Measurements from ENCODE around the gene LIMS2. TPM values are rescaled to one million over a fixed set of nuclear protein-coding genes. Genes with fewer than 3 reads are reported as not detected.
A peak's percentile ranks its signal among the peaks of the same experiment; 100 is the strongest.

The LIMS2 gene
- total RNA-seq, 1 donor from 2014 or later = 5.7 TPM

DNA sequence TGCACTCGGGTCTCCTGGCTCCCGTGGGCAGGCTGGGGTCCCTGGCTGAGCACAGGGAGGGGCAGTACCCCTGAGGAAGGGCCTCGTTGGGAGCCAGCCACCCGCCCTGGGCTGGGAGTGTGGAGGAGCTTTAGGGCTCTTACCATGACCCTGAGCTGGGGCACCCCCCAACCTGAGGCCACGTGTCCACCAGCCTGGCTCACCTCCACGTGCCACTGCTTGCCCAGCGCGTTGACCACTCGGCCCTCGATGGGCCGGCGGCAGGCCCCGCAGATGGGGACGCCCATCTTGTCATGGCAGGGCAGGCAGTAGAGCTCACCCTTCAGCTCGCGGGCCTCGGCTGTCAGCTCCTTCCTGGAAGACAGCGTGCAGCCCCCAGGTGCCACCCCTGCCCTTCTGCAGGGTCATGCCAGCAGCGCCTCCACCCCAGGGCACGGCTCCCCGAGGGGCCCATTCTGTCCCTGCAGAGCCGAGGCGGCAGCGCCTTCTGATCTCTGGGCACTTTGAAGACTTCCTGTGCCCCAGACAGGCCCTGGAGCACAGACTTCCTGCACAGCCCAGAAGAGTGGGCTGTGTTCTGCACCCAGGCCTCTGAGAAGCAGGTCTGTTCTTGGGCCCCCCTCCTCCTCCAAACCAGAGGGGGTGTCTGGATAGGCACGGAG lies 33.4 kb downstream of the LIMS2 start:
- Histone ChIP-seq H3K9ac (ENCODE audit: low read depth in 1 of 3, low read length in 3 of 3) (no peak overlapping the region), H3K27me3 (ENCODE audit: control insufficient read depth in 3 of 3, insufficient read depth in 3 of 3, low read length in 3 of 3) (no peaks in the 10 kb centered on the region), H3K36me3 (ENCODE audit: control insufficient read depth in 3 of 3, insufficient read depth in 3 of 3, low read length in 3 of 3) (peaks cover 0 to 11% (median 2%) of the 10 kb centered on the region in 3 donors), H3K9me3 (ENCODE audit: control insufficient read depth in 3 of 3, low read length in 3 of 3) (no peaks in the 10 kb centered on the region), H3K4me3 (ENCODE audit: low read length in 3 of 3) (no peak overlapping the region), H3K27ac (ENCODE audit: low read depth, low read length) (no peak overlapping the region), H3K4me1 (ENCODE audit: control insufficient read depth in 3 of 3, insufficient read depth in 3 of 3, low read length in 3 of 3) (peaks cover 14 to 45% (median 23%) of the 10 kb centered on the region in 3 donors)

DNA sequence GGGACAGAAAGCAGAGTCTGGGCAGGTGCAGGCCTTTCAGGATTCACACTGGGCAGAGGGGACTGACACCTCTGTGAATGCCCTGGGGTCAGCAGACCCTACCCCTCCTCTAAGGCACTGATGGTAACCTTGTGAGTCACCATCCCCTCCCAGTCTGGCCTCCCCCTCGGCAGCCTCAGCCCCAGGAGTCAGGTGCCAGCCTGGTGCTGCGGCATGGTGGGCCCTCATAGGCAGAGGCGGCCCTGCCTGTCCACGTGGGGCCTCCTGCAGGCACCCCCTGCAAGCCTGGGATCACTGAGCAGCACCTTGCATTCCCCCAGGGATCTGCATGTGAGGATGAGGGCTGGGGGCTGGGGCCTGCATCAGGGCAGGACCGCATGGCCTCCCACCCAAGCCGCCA lies 34.2 kb downstream of the LIMS2 start:
- Histone ChIP-seq H3K4me3 (ENCODE audit: low read length in 3 of 3) (no peak overlapping the region), H3K36me3 (ENCODE audit: control insufficient read depth in 3 of 3, insufficient read depth in 3 of 3, low read length in 3 of 3) (peaks cover 0 to 11% (median 2%) of the 10 kb centered on the region in 3 donors), H3K27ac (ENCODE audit: low read depth, low read length) (no peak overlapping the region), H3K9ac (ENCODE audit: low read depth in 1 of 3, low read length in 3 of 3) (no peak overlapping the region), H3K9me3 (ENCODE audit: control insufficient read depth in 3 of 3, low read length in 3 of 3) (no peaks in the 10 kb centered on the region), H3K27me3 (ENCODE audit: control insufficient read depth in 3 of 3, insufficient read depth in 3 of 3, low read length in 3 of 3) (no peaks in the 10 kb centered on the region), H3K4me1 (ENCODE audit: control insufficient read depth in 3 of 3, insufficient read depth in 3 of 3, low read length in 3 of 3) (peaks cover 10 to 47% (median 19%) of the 10 kb centered on the region in 3 donors)

DNA sequence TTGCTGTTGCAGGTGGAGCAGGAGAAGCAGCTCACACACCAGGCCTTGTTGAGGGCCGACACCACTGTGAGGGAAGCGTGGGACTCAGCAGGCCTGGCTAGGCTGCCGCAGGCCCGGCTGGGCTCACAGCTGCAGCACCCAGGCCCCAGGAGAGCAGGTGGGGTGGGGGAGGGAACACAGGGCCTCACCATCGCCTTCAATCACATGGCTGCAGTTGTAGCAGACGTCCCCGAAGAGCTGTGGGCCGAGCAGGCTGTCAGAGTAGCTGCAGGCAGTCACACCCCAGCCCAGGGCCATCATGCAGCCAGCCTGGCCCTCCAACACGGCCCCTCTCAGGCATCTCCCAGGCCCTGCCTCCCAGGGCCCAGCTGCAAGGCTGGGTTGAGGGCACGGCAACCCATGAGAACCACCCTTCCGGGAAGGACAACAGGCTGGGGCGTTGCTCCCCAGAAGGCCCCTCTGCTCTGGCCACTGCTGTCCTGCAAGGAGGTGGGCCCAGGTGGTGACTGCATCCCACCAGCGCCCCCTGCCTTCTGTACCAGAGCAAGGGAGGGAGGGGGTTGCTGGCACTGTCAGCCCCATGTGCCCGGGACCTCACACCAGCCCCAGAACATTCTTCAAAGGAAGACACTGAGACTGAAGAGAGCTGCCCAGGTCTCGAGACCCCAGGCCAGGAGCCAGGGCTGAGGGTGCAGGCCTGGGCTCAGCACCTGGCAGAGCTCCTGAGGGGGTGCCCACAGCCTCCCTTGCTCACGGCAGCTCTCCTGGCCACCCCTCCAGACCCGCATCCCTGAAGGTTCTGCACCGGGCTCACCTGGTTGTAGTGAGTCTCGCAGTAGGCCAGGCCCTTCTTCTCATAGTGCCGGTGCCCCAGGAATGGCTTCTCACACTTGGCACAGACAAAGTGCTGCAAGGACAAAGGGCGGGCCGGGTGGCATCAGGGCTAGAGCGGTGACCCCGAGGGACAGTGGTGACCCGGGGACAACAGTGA lies 35.0 kb downstream of the LIMS2 start:
- Histone ChIP-seq H3K9me3 (ENCODE audit: control insufficient read depth in 3 of 3, low read length in 3 of 3) (no peaks in the 10 kb centered on the region), H3K27me3 (ENCODE audit: control insufficient read depth in 3 of 3, insufficient read depth in 3 of 3, low read length in 3 of 3) (no peaks in the 10 kb centered on the region), H3K36me3 (ENCODE audit: control insufficient read depth in 3 of 3, insufficient read depth in 3 of 3, low read length in 3 of 3) (peaks cover 0 to 11% (median 2%) of the 10 kb centered on the region in 3 donors), H3K4me1 (ENCODE audit: control insufficient read depth in 3 of 3, insufficient read depth in 3 of 3, low read length in 3 of 3) (peaks cover 10 to 52% (median 19%) of the 10 kb centered on the region in 3 donors), H3K27ac (ENCODE audit: low read depth, low read length) (no peak overlapping the region), H3K9ac (ENCODE audit: low read depth in 1 of 3, low read length in 3 of 3) (peak overlapping the region in 1 of 3 donors; percentile 25), H3K4me3 (ENCODE audit: low read length in 3 of 3) (no peak overlapping the region)

GRCh38 chr2:127639111-127639474 lies 36.2 kb downstream of the LIMS2 start:
- Histone ChIP-seq H3K27ac (ENCODE audit: low read depth, low read length) (no peak overlapping the region), H3K4me3 (ENCODE audit: low read length in 3 of 3) (no peak overlapping the region), H3K4me1 (ENCODE audit: control insufficient read depth in 3 of 3, insufficient read depth in 3 of 3, low read length in 3 of 3) (peaks cover 13 to 60% (median 22%) of the 10 kb centered on the region in 3 donors), H3K36me3 (ENCODE audit: control insufficient read depth in 3 of 3, insufficient read depth in 3 of 3, low read length in 3 of 3) (peaks cover 0 to 11% (median 2%) of the 10 kb centered on the region in 3 donors), H3K9me3 (ENCODE audit: control insufficient read depth in 3 of 3, low read length in 3 of 3) (no peaks in the 10 kb centered on the region), H3K9ac (ENCODE audit: low read depth in 1 of 3, low read length in 3 of 3) (peak overlapping the region in 1 of 3 donors; percentile 16), H3K27me3 (ENCODE audit: control insufficient read depth in 3 of 3, insufficient read depth in 3 of 3, low read length in 3 of 3) (no peaks in the 10 kb centered on the region)

- no peaks in the 10 kb centered on the region for H3K27me3 ChIP-seq (ENCODE audit: control insufficient read depth in 3 of 3, insufficient read depth in 3 of 3, low read length in 3 of 3)
- H3K4me3 ChIP-seq (ENCODE audit: low read length in 3 of 3) = no peak overlapping the region
- peaks cover 0 to 11% (median 2%) of the 10 kb centered on the region in 3 donors for H3K36me3 ChIP-seq (ENCODE audit: control insufficient read depth in 3 of 3, insufficient read depth in 3 of 3, low read length in 3 of 3)
- H3K9ac ChIP-seq (ENCODE audit: low read depth in 1 of 3, low read length in 3 of 3) = peak overlapping the region in 1 of 3 donors; percentile 16
- no peaks in the 10 kb centered on the region for H3K9me3 ChIP-seq (ENCODE audit: control insufficient read depth in 3 of 3, low read length in 3 of 3)
- peaks cover 19 to 62% (median 27%) of the 10 kb centered on the region in 3 donors for H3K4me1 ChIP-seq (ENCODE audit: control insufficient read depth in 3 of 3, insufficient read depth in 3 of 3, low read length in 3 of 3)
- H3K27ac ChIP-seq (ENCODE audit: low read depth, low read length) = peak overlapping the region; percentile 72
These were observed 36.8 kb downstream of the LIMS2 start for GRCh38 chr2:127638361-127639110.

- Histone ChIP-seq H3K9me3 (ENCODE audit: control insufficient read depth in 3 of 3, low read length in 3 of 3) (no peaks in the 10 kb centered on the region), H3K27me3 (ENCODE audit: control insufficient read depth in 3 of 3, insufficient read depth in 3 of 3, low read length in 3 of 3) (no peaks in the 10 kb centered on the region), H3K9ac (ENCODE audit: low read depth in 1 of 3, low read length in 3 of 3) (peak overlapping the region in 1 of 3 donors; percentile 43), H3K4me1 (ENCODE audit: control insufficient read depth in 3 of 3, insufficient read depth in 3 of 3, low read length in 3 of 3) (peaks cover 21 to 62% (median 30%) of the 10 kb centered on the region in 3 donors), H3K36me3 (ENCODE audit: control insufficient read depth in 3 of 3, insufficient read depth in 3 of 3, low read length in 3 of 3) (peaks cover 0 to 11% (median 2%) of the 10 kb centered on the region in 3 donors), H3K4me3 (ENCODE audit: low read length in 3 of 3) (no peak overlapping the region), H3K27ac (ENCODE audit: low read depth, low read length) (peak overlapping the region; percentile 72)
These were observed 37.5 kb downstream of the LIMS2 start for GRCh38 chr2:127637725-127638252.

DNA sequence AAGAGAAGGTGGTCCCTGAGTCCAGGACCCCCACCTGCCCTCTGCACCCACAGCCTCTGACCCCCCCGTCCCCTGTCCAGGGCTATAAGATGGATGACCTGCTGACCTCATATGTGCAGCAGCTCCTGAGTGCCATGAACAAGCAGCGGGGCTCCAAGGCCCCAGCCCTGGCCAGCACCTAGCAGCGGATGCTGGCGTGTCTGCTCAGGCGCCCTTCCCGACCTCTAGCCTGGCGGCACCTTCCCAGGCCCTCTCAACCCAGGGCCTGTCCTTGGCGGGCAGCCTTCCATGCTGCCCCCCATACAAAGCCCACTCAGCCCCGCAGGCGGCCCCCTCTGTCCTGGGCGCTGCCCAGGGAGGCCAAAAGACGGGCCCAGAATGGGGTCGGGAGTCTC lies 38.1 kb downstream of the LIMS2 start:
- Histone ChIP-seq H3K9ac (ENCODE audit: low read depth in 1 of 3, low read length in 3 of 3) (peak overlapping the region in 1 of 3 donors; percentile 57), H3K36me3 (ENCODE audit: control insufficient read depth in 3 of 3, insufficient read depth in 3 of 3, low read length in 3 of 3) (peaks cover 0 to 11% (median 2%) of the 10 kb centered on the region in 3 donors), H3K9me3 (ENCODE audit: control insufficient read depth in 3 of 3, low read length in 3 of 3) (no peaks in the 10 kb centered on the region), H3K4me3 (ENCODE audit: low read length in 3 of 3) (no peak overlapping the region), H3K27ac (ENCODE audit: low read depth, low read length) (peak overlapping the region; percentile 72), H3K27me3 (ENCODE audit: control insufficient read depth in 3 of 3, insufficient read depth in 3 of 3, low read length in 3 of 3) (no peaks in the 10 kb centered on the region), H3K4me1 (ENCODE audit: control insufficient read depth in 3 of 3, insufficient read depth in 3 of 3, low read length in 3 of 3) (peaks cover 21 to 62% (median 30%) of the 10 kb centered on the region in 3 donors)

GRCh38 chr2:127636248-127637235 lies 38.8 kb downstream of the LIMS2 start:
- Histone ChIP-seq H3K27me3 (ENCODE audit: control insufficient read depth in 3 of 3, insufficient read depth in 3 of 3, low read length in 3 of 3) (no peaks in the 10 kb centered on the region), H3K4me3 (ENCODE audit: low read length in 3 of 3) (no peak overlapping the region), H3K36me3 (ENCODE audit: control insufficient read depth in 3 of 3, insufficient read depth in 3 of 3, low read length in 3 of 3) (peaks cover 0 to 11% (median 2%) of the 10 kb centered on the region in 3 donors), H3K27ac (ENCODE audit: low read depth, low read length) (no peak overlapping the region), H3K9me3 (ENCODE audit: control insufficient read depth in 3 of 3, low read length in 3 of 3) (no peaks in the 10 kb centered on the region), H3K9ac (ENCODE audit: low read depth in 1 of 3, low read length in 3 of 3) (peak overlapping the region in 1 of 3 donors; percentile 57), H3K4me1 (ENCODE audit: control insufficient read depth in 3 of 3, insufficient read depth in 3 of 3, low read length in 3 of 3) (peaks cover 21 to 65% (median 30%) of the 10 kb centered on the region in 3 donors)
